Stimulated activated CD8-positive, alpha-beta memory T cell treated with anti-CD3 and anti-CD28 coated beads, Interleukin-4, amount 100 ng/mL, for 1 hour (primary cell): ENCODE results near the gene MC1R.
A peak's percentile ranks its signal among the peaks of the same experiment; 100 is the strongest.

Experiments
- DNase-seq, 2 donors: peaks; one replicate each; pipeline ENCODE4 v3.0.0-alpha.2; 2020; ENCODE audit warnings: low read depth in 2 of 2, low spot score in 1 of 2

MC1R gene

GRCh38 chr16:89895482-89896250, 23.0 kb upstream of the MC1R start:
- no peak for DNase-seq

GRCh38 chr16:89897204-89897603, 21.5 kb upstream of the MC1R start:
- no peak for DNase-seq

GRCh38 chr16:89898201-89898967, 20.3 kb upstream of the MC1R start:
- no peak for DNase-seq

DNA sequence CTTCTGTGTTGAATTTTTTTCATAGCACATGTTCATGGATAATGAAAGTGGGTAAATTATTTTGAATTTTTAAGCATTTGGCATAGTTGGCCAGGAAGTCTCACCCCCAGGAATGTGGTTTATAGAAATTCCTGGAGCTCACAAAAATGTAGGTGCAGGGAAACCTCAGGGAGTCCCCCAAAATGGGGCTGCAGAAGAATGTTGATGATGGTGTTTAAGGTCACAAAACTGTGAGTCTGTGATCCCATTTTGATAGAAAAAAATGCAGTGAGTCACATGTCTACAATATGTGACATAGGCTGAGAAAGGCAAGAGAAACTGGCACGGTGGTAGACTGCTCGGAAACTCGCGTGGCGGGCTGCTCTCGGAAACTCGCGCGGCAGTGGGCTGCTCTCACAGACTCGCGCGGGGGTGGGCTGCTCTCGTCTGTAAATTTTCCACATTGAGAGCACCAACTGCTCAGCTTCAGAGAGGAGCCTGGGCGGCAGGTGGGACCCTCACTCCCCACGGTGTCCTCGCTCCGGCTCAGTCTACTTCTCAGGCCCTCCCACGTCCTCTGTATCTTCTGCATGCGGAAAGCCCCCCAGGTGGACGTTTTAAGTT, 18.7 kb upstream of the MC1R start:
- DNase-seq = no peak

DNA sequence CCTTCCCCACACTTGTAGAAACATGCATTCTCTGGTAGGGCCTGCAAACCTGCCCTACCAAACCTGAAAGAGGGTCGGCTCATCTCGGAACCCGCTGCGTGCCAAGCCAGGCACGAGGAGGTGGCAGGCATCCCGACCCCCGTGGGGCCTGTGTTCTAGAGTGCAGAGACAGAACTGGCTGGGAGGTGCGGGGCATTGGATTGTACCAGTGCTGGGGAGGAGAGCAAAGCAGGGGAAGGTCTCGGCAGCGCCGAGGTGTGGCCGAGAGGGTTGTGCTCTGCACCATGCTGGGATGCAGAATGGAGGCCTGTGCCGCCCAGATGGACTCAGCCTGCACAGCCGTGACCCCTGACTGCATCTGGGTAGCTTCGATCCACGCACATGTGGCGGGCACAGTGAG, 17.8 kb upstream of the MC1R start:
- DNase-seq = no peak

- DNase-seq = no peak
These were observed 15.7 kb upstream of the MC1R start for GRCh38 chr16:89902980-89903379.

GRCh38 chr16:89903908-89904515, 14.7 kb upstream of the MC1R start:
- no peak for DNase-seq

DNA sequence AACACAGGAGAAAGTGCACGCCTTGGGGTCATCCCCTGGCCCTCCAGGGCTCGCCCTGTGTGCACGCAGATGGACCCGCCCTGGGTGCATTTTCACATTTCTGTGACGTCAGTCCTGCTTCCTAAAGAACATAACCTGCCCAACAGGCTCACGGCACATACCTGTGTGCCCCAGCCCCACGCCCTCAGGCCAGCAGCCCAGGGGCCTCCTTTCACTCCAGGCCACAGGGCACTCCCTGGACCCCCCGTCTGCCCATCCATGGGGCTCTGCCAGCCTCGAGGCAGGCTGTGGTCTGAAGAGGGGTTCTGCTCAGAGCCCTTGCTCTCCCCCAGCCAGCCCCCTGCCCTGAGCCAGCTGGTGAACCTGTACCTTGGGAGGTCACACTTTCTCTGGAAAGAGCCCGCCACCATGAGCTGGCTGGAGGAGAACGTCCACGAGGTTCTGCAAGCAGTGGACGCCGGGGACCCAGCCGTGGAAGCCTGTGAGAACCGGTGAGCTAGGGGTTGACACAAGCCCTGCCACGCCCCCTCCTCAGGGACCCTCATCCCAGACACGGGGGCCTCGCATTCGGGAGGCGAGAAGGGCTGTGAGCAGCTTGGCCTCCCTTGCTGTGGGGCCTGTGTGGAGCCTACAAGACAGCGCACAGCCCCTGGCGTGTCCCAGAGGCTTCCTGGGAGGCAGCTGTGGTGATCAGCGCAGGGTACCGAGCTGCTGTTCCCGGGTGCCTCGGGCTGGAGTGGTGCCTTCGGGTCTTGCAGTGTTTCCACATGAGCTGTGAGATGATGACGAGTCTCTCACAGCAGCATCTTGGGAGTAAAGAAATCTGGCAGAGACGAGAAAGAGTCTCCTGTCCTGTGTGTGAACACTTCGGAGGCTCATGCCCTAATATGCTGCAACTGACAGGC, 13.8 kb upstream of the MC1R start:
- no peak for DNase-seq

GRCh38 chr16:89905511-89906139, 13.0 kb upstream of the MC1R start:
- DNase-seq = no peak

- no peak for DNase-seq
These were observed 12.3 kb upstream of the MC1R start for GRCh38 chr16:89906140-89907025.

- no peak for DNase-seq
These were observed 11.4 kb upstream of the MC1R start for GRCh38 chr16:89907055-89907814.

DNA sequence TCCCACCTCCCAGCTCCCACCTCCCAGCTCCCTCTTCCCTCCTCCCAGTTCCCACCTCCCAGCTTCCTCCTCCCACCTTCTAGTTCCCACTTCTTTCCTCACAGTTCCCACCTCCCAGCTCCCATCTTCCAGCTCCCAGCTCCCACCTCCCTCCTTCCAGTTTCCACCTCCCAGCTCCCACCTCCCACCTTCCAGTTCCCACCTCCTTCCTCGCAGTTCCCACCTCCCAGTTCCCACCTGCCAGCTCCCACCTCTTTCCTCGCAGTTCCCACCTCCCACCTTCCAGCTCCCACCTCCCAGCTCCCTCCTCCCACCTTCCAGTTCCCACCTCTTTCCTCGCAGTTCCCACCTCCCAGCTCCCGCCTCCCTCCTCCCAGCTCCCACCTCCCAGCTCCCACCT, 10.4 kb upstream of the MC1R start:
- DNase-seq = no peak

DNA sequence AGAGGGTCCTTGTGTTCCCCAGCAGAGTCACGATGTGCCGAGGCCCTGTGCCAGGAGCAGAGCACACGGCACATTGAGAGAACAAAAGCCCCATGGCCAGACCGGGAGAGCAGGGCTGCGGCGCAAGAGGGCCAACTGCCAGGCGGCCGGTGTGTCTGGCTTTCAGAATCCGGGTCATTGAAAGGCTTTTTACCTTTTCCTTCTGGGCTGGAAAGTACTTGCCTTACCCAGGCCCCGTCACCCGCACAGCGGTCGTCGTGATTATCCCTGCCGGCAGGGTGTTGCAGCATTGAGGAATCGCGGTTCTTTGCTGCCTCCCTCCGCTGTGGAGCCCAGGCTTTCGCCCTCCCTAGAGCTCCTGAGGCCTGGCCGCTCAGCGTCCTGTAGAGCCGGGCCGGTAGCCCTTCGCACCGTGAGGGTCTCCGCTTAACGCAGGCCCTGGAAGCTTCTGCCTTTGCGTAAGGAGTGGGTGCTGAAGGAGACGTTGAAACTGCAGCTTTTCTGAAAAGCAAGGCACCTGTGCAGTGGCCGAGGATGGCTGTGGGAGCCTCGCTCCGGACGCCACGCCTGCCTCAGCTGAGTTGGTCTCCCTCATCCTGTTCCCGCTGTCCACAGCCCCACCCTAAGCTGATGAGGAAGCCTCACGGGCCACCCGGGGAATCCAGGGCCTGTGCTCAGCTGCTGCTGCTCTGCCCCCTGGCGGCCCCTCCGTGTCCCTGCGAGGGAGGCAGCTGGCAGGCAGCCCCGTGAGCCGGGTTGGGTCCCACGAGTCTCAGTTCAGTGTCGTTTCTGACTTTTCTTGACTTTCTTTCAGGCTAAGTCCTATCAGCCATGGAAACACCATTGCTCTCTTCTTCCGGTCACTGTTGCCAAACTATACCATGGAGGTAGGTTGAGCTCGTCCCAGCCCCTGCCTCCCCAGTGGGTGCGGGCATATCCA, 8.6 kb upstream of the MC1R start:
- peak in 1 of 2 donors; percentile 34 for DNase-seq

DNA sequence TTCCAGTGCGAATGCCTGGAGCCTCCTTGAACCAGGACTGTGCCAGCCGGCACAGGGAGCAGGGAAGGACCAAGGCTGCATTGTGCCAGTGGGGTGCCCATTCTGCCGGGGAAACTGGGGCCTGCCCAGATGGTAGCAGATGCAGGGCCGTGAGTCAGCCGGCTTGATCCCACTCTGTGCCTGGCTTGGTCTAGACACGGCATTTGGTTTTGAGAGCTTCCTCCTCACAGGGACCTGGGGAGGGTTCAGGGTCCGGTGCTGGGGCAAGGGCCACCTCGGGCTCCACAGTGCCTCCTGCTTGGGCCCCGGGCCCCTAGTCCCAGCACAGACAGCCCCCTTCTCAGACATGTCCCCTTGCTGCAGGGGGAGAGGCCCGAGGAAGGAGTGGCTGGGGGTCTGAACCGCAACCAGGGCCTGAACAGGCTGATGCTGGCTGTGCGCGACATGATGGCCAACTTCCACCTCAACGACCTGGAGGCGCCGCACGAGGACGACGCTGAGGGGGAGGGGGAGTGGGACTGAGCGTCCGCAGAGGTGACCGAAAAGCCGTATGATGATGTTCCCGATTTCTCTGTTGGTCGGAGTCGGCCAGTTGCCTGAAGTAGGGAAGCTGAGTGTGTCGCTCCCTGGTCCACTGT, 7.8 kb upstream of the MC1R start:
- no peak for DNase-seq

DNA sequence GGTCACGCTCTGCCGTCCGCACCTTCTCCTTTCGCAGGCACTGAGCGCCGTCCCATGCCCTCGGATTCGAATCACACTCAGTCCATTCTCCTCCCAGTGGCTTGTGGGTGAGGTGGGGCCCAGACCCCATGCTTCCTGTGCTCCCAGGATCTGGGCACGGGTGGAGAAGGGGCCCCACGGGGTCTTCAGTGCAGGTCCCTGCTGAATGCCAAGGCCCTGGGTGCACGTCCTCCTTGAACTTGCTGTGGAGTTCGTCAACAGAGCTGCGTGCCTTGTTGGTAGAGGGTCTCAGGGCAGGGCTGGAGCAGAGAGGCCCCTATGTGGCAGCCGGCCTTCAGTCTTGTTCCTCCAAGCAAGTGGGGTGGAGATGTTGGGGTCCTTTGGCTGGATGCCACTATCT, 7.3 kb upstream of the MC1R start:
- no peak for DNase-seq

GRCh38 chr16:89912143-89912542, 6.5 kb upstream of the MC1R start:
- no peak for DNase-seq

GRCh38 chr16:89912627-89913026, 6.0 kb upstream of the MC1R start:
- no peak for DNase-seq
